Vein endothelial cell (primary cell): Measurements from ENCODE around the gene NRXN3. TPM values are rescaled to one million over a fixed set of nuclear protein-coding genes. Genes with fewer than 3 reads are reported as not detected.

ENCODE experiments used
- small RNA-seq: library from RNA; depleted of rRNA; stranded (forward); fragments of <200 nt; gene quantifications from one replicate; pipeline ENCODE3, GENCODE V24; 2012
- total RNA-seq: library from RNA; depleted of rRNA; stranded (reverse); fragments of >200 nt; gene quantifications from 2 replicates; pipeline ENCODE4 v1.2.3, GENCODE V29; 2012

NRXN3 gene
- total RNA-seq: 0.48 and 0.98 TPM in 2 replicates

GRCh38 chr14:78170203-78170602, at the start of gene NRXN3:
Gene NRXN3, plus strand, starts transcription at chr14:78170373. Its CDS starts 72,721 bp downstream, at chr14:78243094.

Small RNA genes lying within 50 kb of the gene (small RNA-seq; reads per million reads assigned to genes)
- gene RNA5SP388: 0.27 reads per million, percentile 4 among the genes with 10 or more reads in this experiment
